Measurements from ENCODE around the gene DST.
A peak's percentile ranks its signal among the peaks of the same experiment; 100 is the strongest.

The DST gene

GRCh38 chr6:56495654-56496053 lies 147.0 kb downstream of the DST start:
- DNase-seq (ENCODE audit: low read depth): no peak
- no peak overlapping the region for H3K4me3 ChIP-seq (ENCODE audit: low read length)
- no peak for TF ChIP-seq CTCF (conservative IDR thresholded peaks at IDR 0.05; ENCODE audit: low read length)

DNA sequence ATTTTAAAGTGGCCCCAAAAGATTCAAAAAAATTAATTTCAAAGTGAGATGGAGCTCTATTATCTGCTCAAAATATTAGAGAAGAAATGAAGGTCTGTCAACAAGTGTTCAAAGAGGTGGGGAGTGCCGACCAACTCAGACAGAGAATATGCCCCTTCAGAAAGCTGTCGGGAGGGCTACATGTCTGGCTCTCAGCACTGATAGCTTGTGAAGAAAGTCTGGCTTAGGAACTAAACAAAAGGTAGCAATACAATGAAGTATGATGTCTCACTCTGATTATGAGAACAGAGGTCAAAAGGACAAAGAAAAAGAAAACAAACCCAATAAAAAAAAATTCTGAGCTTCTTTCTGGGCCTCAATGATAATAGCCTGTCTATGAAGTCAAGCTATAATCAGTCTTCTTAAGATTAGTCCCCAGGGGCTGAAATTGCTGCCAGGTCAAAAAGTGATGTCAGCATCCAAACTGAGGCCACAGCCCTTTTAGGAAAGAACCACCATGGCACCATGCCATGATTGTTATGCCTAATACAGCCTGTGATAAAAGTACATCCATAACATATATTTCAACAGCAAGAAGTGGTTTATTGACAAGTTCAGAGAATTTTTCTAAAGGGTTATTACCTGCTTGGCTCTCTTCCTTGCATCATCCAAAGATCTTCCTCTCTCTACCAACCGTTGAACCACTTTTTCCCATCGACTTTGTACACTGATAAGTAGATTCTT lies 150.9 kb downstream of the DST start:
- DNase-seq (ENCODE audit: low read depth): no peak
- TF ChIP-seq CTCF (conservative IDR thresholded peaks at IDR 0.05; ENCODE audit: low read length): no peak

DNA sequence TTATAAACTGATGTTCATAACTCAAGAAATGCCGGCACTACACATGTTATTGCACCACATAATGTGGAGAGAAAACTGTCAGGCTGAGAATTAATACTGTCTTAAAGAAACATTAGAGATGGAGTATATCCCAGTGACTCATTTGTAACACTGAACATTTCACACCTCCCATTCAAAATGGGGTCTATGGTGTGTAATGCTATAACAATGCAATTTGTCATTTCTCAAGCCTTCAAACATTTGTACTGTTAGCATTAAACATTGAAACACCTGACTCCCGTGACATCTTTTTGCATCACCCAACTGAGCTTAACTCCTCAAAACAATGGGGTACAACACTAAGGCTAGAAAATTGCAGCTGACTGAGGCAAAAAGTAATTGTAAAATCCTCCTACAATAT lies 151.7 kb downstream of the DST start:
- peak; percentile 66 for DNase-seq (ENCODE audit: low read depth)
- H3K4me3 ChIP-seq (ENCODE audit: low read length): no peak overlapping the region
- no peak for TF ChIP-seq CTCF (conservative IDR thresholded peaks at IDR 0.05; ENCODE audit: low read length)

More for the DNA sequence above, 150.9 kb downstream of the DST start:
- H3K4me3 ChIP-seq (ENCODE audit: low read length): no peak overlapping the region

DNA sequence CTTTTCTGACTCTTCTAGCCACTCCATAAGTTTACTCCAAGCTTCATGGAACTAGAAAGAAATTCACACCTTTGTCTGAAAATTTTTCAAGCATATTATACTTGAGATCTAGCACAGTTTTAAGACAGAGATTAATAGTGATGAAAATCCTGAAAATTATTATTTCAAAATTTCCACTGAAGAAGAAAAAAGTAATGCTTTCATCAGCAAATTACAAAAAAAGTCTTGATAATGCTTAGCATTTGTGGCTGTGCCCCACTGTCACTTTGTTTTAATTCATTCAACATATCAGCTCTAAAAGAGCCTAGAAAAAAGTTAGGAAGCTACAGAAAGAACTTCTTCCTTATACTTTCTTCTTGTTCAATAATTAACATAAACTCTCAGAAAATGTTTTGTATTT lies 153.1 kb downstream of the DST start:
- DNase-seq (ENCODE audit: low read depth): no peak
- no peak for TF ChIP-seq CTCF (conservative IDR thresholded peaks at IDR 0.05; ENCODE audit: low read length)
- no peak overlapping the region for H3K4me3 ChIP-seq (ENCODE audit: low read length)

DNA sequence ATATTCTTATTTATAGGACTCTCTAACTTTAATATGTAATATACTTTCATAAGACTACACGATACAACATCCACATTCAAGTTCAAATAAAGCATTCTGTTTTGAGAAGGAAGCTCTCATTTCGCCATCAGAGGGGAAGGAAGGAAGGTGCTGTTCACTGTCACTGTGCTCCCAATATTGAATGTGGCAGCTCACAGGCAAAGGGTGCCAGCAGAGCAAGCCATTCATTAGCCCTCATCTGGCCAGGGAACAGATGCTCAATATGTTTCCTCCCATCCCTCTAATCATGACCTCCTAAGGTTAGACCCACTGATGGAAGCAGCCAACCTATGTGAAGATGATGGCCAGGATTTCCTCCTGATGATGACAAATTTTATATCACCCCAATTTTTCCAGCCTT lies 154.4 kb downstream of the DST start:
- no peak for DNase-seq (ENCODE audit: low read depth)
- no peak overlapping the region for H3K4me3 ChIP-seq (ENCODE audit: low read length)
- TF ChIP-seq CTCF (conservative IDR thresholded peaks at IDR 0.05; ENCODE audit: low read length): no peak

- TF ChIP-seq CTCF (conservative IDR thresholded peaks at IDR 0.05; ENCODE audit: low read length): no peak
- DNase-seq (ENCODE audit: low read depth): no peak
- no peak overlapping the region for H3K4me3 ChIP-seq (ENCODE audit: low read length)
These were observed 156.0 kb downstream of the DST start for GRCh38 chr6:56486681-56487080.

DNA sequence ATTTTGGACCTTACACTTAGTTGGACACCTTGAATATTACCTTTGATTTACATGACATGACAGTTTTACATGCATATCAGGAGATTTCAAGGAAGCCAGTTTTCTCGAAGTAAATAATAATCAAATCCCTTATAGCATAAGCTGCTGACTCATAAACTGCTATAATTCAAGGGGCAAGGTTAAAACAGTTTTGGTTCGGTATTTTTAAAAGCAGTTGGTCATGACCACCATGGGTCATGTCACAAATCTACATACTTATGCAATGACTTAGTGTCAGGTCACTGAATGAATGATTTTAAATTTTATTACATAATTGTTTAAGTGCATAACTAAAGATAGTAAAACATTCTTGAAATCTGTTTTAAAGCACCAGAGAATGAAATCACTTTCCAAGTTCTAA lies 158.0 kb downstream of the DST start:
- peak; percentile 35 for DNase-seq (ENCODE audit: low read depth)
- TF ChIP-seq CTCF (conservative IDR thresholded peaks at IDR 0.05; ENCODE audit: low read length): no peak
- no peak overlapping the region for H3K4me3 ChIP-seq (ENCODE audit: low read length)
